C4-2B (cell line): ENCODE data around the gene MECP2.

ENCODE experiments used
- H3K27ac ChIP-seq: fragments of 450-650 bp; 2 replicates; pipeline ENCODE4 v1.5.1; 2017
- CTCF ChIP-seq: fragments of 450-650 bp; conservative IDR thresholded peaks from 2 replicates; pipeline ENCODE4 v1.5.1; 2017; ENCODE audit warnings: mild to moderate bottlenecking
- ZFX ChIP-seq: fragments of 450-650 bp; IDR thresholded peaks from 2 replicates; pipeline ENCODE4 v1.6.1; 2017

Gene MECP2

GRCh38 chrX:154027022-154027402 is 70.5 kb downstream of the MECP2 start:
- no peak for TF ChIP-seq ZFX
- TF ChIP-seq CTCF: no peak

GRCh38 chrX:154026136-154027021 is 71.1 kb downstream of the MECP2 start:
- TF ChIP-seq CTCF (no peak), ZFX (no peak)
- no peak overlapping the region for H3K27ac ChIP-seq

More at GRCh38 chrX:154027022-154027402, 70.5 kb downstream of the MECP2 start:
- no peak overlapping the region for H3K27ac ChIP-seq

- H3K27ac ChIP-seq: no peak overlapping the region
- TF ChIP-seq ZFX (no peak), CTCF (no peak)
Measured at GRCh38 chrX:154025230-154025629, 72.3 kb downstream of the MECP2 start.

GRCh38 chrX:154024271-154024670 is 73.2 kb downstream of the MECP2 start:
- TF ChIP-seq CTCF (no peak), ZFX (no peak)
- H3K27ac ChIP-seq: no peak overlapping the region

GRCh38 chrX:154023276-154024000 is 74.1 kb downstream of the MECP2 start:
- TF ChIP-seq ZFX: no peak
- TF ChIP-seq CTCF: no peak
- H3K27ac ChIP-seq: no peak overlapping the region

- TF ChIP-seq CTCF (no peak), ZFX (no peak)
- no peak overlapping the region for H3K27ac ChIP-seq
Measured at GRCh38 chrX:154022108-154022507, 75.4 kb downstream of the MECP2 start.

- TF ChIP-seq CTCF (no peak), ZFX (no peak)
Measured at GRCh38 chrX:154021131-154021611, 76.3 kb downstream of the MECP2 start.

More at GRCh38 chrX:154021131-154021611, 76.3 kb downstream of the MECP2 start:
- H3K27ac ChIP-seq: peak overlapping the region; percentile 99
